ENCODE measurements around the gene SOST. TPM values are rescaled to one million over a fixed set of nuclear protein-coding genes. Genes with fewer than 3 reads are reported as not detected.

SOST gene
- total RNA-seq, 1 experiment from 2014 or later = not detected

DNA sequence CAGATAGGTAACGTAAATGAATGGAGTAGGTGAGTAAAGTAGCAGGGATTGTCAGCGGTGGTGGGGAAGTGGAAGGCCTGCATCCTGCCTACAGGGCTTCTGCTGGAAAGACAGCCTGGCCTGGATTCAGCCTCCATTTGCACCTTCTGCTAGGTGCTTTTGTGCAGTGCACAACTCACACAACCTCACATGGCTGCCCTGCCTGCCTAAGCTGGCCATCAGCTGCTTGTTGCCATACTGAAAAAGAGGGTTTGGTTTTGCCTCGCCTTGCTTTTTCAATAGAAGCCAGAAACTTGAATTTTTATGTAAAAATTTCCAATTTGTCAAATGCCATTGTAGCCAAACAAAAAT is 36.3 kb downstream of the SOST start:
- Histone ChIP-seq H3K79me1 (ENCODE audit: insufficient read depth, low read depth, low read length, poor library complexity, severe bottlenecking) (no peaks in the 10 kb centered on the region), H3K27ac (ENCODE audit: insufficient read length, low read depth, low read length) (no peak overlapping the region), H3K4me2 (ENCODE audit: insufficient read depth, insufficient read length, low read length) (no peak overlapping the region), H2BK120ac (ENCODE audit: low read depth, low read length, poor library complexity, severe bottlenecking) (no peak overlapping the region), H3K4me1 (ENCODE audit: insufficient read depth, low read length) (no peaks in the 10 kb centered on the region; the same call in 1 of the 2 replicates), H3K79me2 (ENCODE audit: insufficient read depth, low read length) (no peaks in the 10 kb centered on the region), H3K23ac (ENCODE audit: insufficient read length, low read depth, low read length) (no peak overlapping the region), H3K9ac (ENCODE audit: extremely low read depth, insufficient read length, low read length) (no peak overlapping the region), H2BK15ac (ENCODE audit: low read depth, low read length) (no peak overlapping the region), H3K27me3 (ENCODE audit: insufficient read depth, low read length) (no peaks in the 10 kb centered on the region), H3T11ph (ENCODE audit: low read length) (no peak overlapping the region), H3K56ac (ENCODE audit: insufficient read length, low read depth, low read length) (no peak overlapping the region), H2AFZ (ENCODE audit: low read length) (no peak overlapping the region), H3K4ac (ENCODE audit: low read depth, low read length) (no peak overlapping the region), H2AK5ac (ENCODE audit: insufficient read length, low read length) (no peak overlapping the region), H3K9me3 (ENCODE audit: control insufficient read depth, low read depth, low read length) (no peaks in the 10 kb centered on the region), H2BK5ac (ENCODE audit: insufficient read length, low read length) (no peak overlapping the region), H4K8ac (replicated peaks; ENCODE audit: insufficient read length, low read depth, low read length) (no peak overlapping the region), H2BK20ac (ENCODE audit: low read depth, low read length, poor library complexity, severe bottlenecking) (no peak overlapping the region), H3K14ac (ENCODE audit: insufficient read depth, low read length) (no peak overlapping the region), H3K18ac (ENCODE audit: insufficient read length, low read depth, low read length) (no peak overlapping the region), H3K23me2 (ENCODE audit: insufficient read length, low read depth, low read length, poor library complexity, severe bottlenecking) (peaks cover 4% of the 10 kb centered on the region), H4K5ac (ENCODE audit: insufficient read length, low read depth, low read length) (no peak overlapping the region), H4K20me1 (ENCODE audit: control insufficient read depth, insufficient read depth, insufficient read length) (no peaks in the 10 kb centered on the region), H2BK12ac (ENCODE audit: insufficient read length, low read depth, low read length) (no peak overlapping the region), H4K91ac (ENCODE audit: insufficient read length, low read depth, low read length) (no peak overlapping the region)
- Mint-ChIP-seq H3K4me1 (peaks cover 30 to 36% of the 10 kb centered on the region in 2 experiments), H3K4me3 (no peak overlapping the region), H3K27ac (no peak overlapping the region), H3K9me3 (no peaks in the 10 kb centered on the region; a peak in 1 of 5 replicates), H3K27me3 (ENCODE audit: low read depth) (peaks cover 7% of the 10 kb centered on the region), H3K36me3 (ENCODE audit: insufficient read depth in 1 of 3, low read depth in 3 of 3) (no peaks in the 10 kb centered on the region)
- TF ChIP-seq, protein P1, sequence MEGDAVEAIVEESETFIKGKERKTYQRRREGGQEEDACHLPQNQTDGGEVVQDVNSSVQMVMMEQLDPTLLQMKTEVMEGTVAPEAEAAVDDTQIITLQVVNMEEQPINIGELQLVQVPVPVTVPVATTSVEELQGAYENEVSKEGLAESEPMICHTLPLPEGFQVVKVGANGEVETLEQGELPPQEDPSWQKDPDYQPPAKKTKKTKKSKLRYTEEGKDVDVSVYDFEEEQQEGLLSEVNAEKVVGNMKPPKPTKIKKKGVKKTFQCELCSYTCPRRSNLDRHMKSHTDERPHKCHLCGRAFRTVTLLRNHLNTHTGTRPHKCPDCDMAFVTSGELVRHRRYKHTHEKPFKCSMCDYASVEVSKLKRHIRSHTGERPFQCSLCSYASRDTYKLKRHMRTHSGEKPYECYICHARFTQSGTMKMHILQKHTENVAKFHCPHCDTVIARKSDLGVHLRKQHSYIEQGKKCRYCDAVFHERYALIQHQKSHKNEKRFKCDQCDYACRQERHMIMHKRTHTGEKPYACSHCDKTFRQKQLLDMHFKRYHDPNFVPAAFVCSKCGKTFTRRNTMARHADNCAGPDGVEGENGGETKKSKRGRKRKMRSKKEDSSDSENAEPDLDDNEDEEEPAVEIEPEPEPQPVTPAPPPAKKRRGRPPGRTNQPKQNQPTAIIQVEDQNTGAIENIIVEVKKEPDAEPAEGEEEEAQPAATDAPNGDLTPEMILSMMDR (conservative IDR thresholded peaks at IDR 0.05) = no peak
- no peak for DNase-seq
- WGBS (ENCODE audit: extremely low coverage, insufficient read length, low lambda C conversion rate) = no CpG with 5 or more reads among the region's 3 CpGs

Data from H9 (cell line).